Measurements from ENCODE around the gene CHRNA10. TPM values are rescaled to one million over a fixed set of nuclear protein-coding genes. Genes with fewer than 3 reads are reported as not detected.
A peak's percentile ranks its signal among the peaks of the same experiment; 100 is the strongest.

CHRNA10 gene
- total RNA-seq, 4 donors from 2014 or later = 0.46 to 1.9 (median 1.2) TPM

GRCh38 chr11:3632070-3632660, 39.0 kb downstream of the CHRNA10 start:
- 98% methylated on average over 5 of the region's 5 CpGs for WGBS
- Histone ChIP-seq H3K4me3 (no peak overlapping the region), H3K4me1 (no peaks in the 10 kb centered on the region), H3K27ac (replicated peaks in 1 of 4) (no peak overlapping the region), H3K9me3 (no peaks in the 10 kb centered on the region), H3K36me3 (no peaks in the 10 kb centered on the region), H3K27me3 (no peaks in the 10 kb centered on the region)
- TF ChIP-seq EP300 (IDR thresholded peaks at IDR 0.05) (no peak), POLR2AphosphoS5 (IDR thresholded peaks at IDR 0.05) (no peak), POLR2A (IDR thresholded peaks at IDR 0.05; ENCODE audit: low read depth) (no peak)
- TF ChIP-seq, protein P1, sequence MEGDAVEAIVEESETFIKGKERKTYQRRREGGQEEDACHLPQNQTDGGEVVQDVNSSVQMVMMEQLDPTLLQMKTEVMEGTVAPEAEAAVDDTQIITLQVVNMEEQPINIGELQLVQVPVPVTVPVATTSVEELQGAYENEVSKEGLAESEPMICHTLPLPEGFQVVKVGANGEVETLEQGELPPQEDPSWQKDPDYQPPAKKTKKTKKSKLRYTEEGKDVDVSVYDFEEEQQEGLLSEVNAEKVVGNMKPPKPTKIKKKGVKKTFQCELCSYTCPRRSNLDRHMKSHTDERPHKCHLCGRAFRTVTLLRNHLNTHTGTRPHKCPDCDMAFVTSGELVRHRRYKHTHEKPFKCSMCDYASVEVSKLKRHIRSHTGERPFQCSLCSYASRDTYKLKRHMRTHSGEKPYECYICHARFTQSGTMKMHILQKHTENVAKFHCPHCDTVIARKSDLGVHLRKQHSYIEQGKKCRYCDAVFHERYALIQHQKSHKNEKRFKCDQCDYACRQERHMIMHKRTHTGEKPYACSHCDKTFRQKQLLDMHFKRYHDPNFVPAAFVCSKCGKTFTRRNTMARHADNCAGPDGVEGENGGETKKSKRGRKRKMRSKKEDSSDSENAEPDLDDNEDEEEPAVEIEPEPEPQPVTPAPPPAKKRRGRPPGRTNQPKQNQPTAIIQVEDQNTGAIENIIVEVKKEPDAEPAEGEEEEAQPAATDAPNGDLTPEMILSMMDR (IDR thresholded peaks at IDR 0.05) = no peak
- DNase-seq (ENCODE audit: extremely low spot score) = no peak
- intact Hi-C loops (cut with DNase I) = no loop called here

DNA sequence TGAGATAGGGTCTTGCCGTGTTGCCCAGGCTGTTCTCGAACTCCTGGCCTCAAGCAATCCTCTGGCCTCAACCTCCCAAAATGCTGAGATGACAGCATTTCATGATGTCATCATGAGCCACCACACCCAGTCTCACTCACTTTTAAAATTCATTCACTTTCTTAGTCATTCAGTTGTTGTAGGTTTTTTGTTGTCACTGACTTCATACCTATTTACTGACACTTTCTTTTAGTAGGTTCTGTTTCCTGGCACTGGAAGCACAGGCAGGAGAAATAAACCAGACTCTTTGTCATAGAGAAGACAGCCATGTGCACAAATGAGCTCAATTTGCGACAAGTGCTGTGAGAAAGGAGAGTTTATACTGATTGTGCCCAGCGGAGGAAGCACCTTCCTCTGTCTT, 39.9 kb downstream of the CHRNA10 start:
- no peak overlapping the region for H3K27ac ChIP-seq (replicated peaks in 1 of 4)
- no peak overlapping the region for H3K4me3 ChIP-seq
- no peaks in the 10 kb centered on the region for H3K27me3 ChIP-seq
- DNase-seq (ENCODE audit: extremely low spot score) = no peak
- TF ChIP-seq POLR2A (IDR thresholded peaks at IDR 0.05; ENCODE audit: low read depth) (no peak), POLR2AphosphoS5 (IDR thresholded peaks at IDR 0.05) (no peak), EP300 (IDR thresholded peaks at IDR 0.05) (no peak)
- TF ChIP-seq, protein P1 (IDR thresholded peaks at IDR 0.05) = no peak
- 86% methylated on average over 4 of the region's 4 CpGs for WGBS
- intact Hi-C loops (cut with DNase I) = no loop called here
- no peaks in the 10 kb centered on the region for H3K36me3 ChIP-seq
- H3K9me3 ChIP-seq = no peaks in the 10 kb centered on the region
- no peaks in the 10 kb centered on the region for H3K4me1 ChIP-seq

DNA sequence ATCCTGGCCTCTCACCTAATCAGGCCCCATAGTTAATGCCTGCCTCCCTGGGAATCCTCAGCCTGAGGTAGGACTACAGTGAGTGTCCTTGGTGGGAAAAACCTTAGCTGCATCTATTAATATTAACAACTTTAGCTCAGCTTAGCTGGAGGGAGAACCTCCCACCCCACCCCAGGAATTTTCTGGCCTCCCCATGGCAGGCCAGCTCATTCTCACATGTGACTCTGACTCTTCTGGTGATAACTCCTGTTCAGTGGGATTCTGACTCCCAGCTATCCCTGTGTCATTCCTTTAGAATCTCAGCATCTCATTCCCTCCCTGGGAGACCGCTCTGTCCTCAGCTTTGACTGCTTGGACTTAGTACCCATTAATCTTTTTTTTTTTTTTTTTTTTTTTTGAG, 43.9 kb downstream of the CHRNA10 start:
- WGBS = 100% methylated on average over 1 of the region's 1 CpG

DNA sequence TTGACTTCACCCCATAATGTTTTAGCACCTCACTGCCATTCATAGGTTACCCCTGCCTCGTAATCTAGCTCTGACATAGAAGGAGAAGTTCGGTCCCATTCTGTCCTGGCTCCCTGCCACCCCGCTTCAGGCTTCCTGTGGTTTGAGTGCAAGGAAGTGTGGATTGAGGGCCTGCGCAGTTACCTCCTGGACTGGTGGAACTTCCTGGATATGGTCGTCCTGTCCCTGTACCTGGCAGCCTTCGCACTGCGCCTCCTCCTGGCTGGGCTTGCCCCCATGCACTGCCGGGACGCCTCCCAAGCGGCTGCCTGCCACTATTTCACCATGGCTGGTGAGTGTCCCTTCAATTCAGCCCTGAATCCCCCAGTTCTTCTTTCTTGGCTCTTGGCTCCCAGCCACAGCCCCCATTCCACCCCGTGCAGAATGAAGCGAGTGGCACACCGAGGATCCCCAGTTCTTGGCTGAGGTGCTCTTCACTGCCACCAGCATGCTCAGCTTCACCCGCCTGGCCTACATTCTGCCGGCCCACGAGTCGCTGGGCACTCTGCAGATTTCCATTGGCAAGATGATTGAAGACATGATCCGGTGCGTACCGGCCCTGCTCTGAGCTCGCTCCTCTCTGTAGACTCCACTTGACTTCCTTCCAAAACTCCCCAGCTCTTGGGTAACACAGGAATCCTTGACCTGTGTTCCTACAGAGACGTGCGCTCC, 44.8 kb downstream of the CHRNA10 start:
- peak overlapping the region in 2 of 4 donors; percentile 6 to 16 for H3K4me3 ChIP-seq
- TF ChIP-seq, protein P1 (IDR thresholded peaks at IDR 0.05) = no peak
- TF ChIP-seq POLR2AphosphoS5 (IDR thresholded peaks at IDR 0.05) (no peak), EP300 (IDR thresholded peaks at IDR 0.05) (no peak), POLR2A (IDR thresholded peaks at IDR 0.05; ENCODE audit: low read depth) (no peak)
- WGBS = 81% methylated on average over 18 of the region's 23 CpGs

More for the DNA sequence above, 43.9 kb downstream of the CHRNA10 start:
- Histone ChIP-seq H3K9me3 (no peaks in the 10 kb centered on the region), H3K27me3 (no peaks in the 10 kb centered on the region), H3K4me3 (no peak overlapping the region), H3K4me1 (no peaks in the 10 kb centered on the region), H3K36me3 (no peaks in the 10 kb centered on the region), H3K27ac (replicated peaks in 1 of 4) (no peak overlapping the region)
- TF ChIP-seq POLR2AphosphoS5 (IDR thresholded peaks at IDR 0.05) = no peak
- TF ChIP-seq, protein P1 (IDR thresholded peaks at IDR 0.05) = no peak
- intact Hi-C loops (cut with DNase I) = no loop called here
- DNase-seq (ENCODE audit: extremely low spot score) = no peak

More for the DNA sequence above, 44.8 kb downstream of the CHRNA10 start:
- Histone ChIP-seq H3K27me3 (no peaks in the 10 kb centered on the region), H3K36me3 (no peaks in the 10 kb centered on the region), H3K9me3 (no peaks in the 10 kb centered on the region), H3K27ac (replicated peaks in 1 of 4) (no peak overlapping the region), H3K4me1 (no peaks in the 10 kb centered on the region)
- DNase-seq (ENCODE audit: extremely low spot score) = no peak
- intact Hi-C loops (cut with DNase I) = no loop called here

All from esophagus muscularis mucosa (tissue), 4 donors.